ENCODE measurements around the gene PLEKHA1.

PLEKHA1 gene

GRCh38 chr10:122347170-122347841, 27.2 kb upstream of the PLEKHA1 start:
- DNase-seq: no peak

GRCh38 chr10:122348512-122348911, 26.0 kb upstream of the PLEKHA1 start:
- no peak for DNase-seq

GRCh38 chr10:122348935-122349361, 25.6 kb upstream of the PLEKHA1 start:
- DNase-seq: no peak

GRCh38 chr10:122349758-122350369, 24.6 kb upstream of the PLEKHA1 start:
- DNase-seq: no peak

GRCh38 chr10:122350893-122351292, 23.6 kb upstream of the PLEKHA1 start:
- no peak for DNase-seq

- no peak for DNase-seq
Observed at GRCh38 chr10:122352817-122353525, 21.5 kb upstream of the PLEKHA1 start.

GRCh38 chr10:122354383-122354782, 20.1 kb upstream of the PLEKHA1 start:
- no peak for DNase-seq

GRCh38 chr10:122357685-122358084, 16.8 kb upstream of the PLEKHA1 start:
- no peak for DNase-seq

GRCh38 chr10:122359621-122360020, 14.9 kb upstream of the PLEKHA1 start:
- no peak for DNase-seq

GRCh38 chr10:122361046-122361445, 13.5 kb upstream of the PLEKHA1 start:
- no peak for DNase-seq

GRCh38 chr10:122362031-122362592, 12.4 kb upstream of the PLEKHA1 start:
- no peak for DNase-seq

GRCh38 chr10:122362621-122363020, 11.9 kb upstream of the PLEKHA1 start:
- no peak for DNase-seq

- no peak for DNase-seq
Observed at GRCh38 chr10:122363311-122363710, 11.2 kb upstream of the PLEKHA1 start.

- DNase-seq: no peak
Observed at GRCh38 chr10:122363722-122364463, 10.6 kb upstream of the PLEKHA1 start.

GRCh38 chr10:122368502-122369254, 5.8 kb upstream of the PLEKHA1 start:
- DNase-seq: no peak

- no peak for DNase-seq
Observed at GRCh38 chr10:122373108-122373507, 1.4 kb upstream of the PLEKHA1 start.

GRCh38 chr10:122373721-122374120, 787 bp upstream of the PLEKHA1 start:
- no peak for DNase-seq

GRCh38 chr10:122374859-122375678, 561 bp downstream of the PLEKHA1 start:
- peak; percentile 74 for DNase-seq

- no peak for DNase-seq
Observed at GRCh38 chr10:122375679-122376160, 1.2 kb downstream of the PLEKHA1 start.

GRCh38 chr10:122376364-122376961, 2.0 kb downstream of the PLEKHA1 start:
- no peak for DNase-seq

- DNase-seq: no peak
Observed at GRCh38 chr10:122379041-122379440, 4.5 kb downstream of the PLEKHA1 start.
